Renal cortex interstitium (tissue), 15 donors: Measurements from ENCODE around the gene ZNF181. TPM values are rescaled to one million over a fixed set of nuclear protein-coding genes. Genes with fewer than 3 reads are reported as not detected.
"Not testable (repeated sequence)": the region's sequence is repeated elsewhere in the genome, so short reads cannot be mapped to it uniquely, and the experiment has no call there.

ENCODE experiments used
- DNase-seq, 11 donors: peaks; one replicate each; pipeline ENCODE4 v3.0.0-alpha.2; 2013; ENCODE audit warnings: low read depth in 9 of 11, low spot score in 4 of 11; ENCODE audit errors: extremely low read depth in 1 of 11
- long read RNA-seq, 16 experiments: transcript quantifications; one replicate each; lab custom pipeline, GENCODE V29; 2026
- polyA plus RNA-seq, 3 donors: library from polyadenylated mRNA; unstranded; fragments of 120-200 nt; gene quantifications; one replicate each; pipeline ENCODE4 v1.2.1, GENCODE V29; 2013; ENCODE audit not compliant: insufficient read length in 3 of 3

ZNF181 gene
- polyA plus RNA-seq, result 10 to 100 TPM; 22.6 to 26.0 (median 25.8) TPM
- long read RNA-seq, donor 1, full-length matches to known transcripts, result 1 of 1 reads
- long read RNA-seq, donor 1, partial matches to known transcripts, result 0 of 1 reads
- long read RNA-seq, donor 1, other reads (novel, unspliced or antisense), result 0 of 1 reads
- long read RNA-seq, donor 2, result 0 reads
- long read RNA-seq, donor 3, full-length matches to known transcripts, result 6 of 6 reads
- long read RNA-seq, donor 3, partial matches to known transcripts, result 0 of 6 reads
- long read RNA-seq, donor 3, other reads (novel, unspliced or antisense), result 0 of 6 reads
- long read RNA-seq, donor 4, partial matches to known transcripts, result 0 of 1 reads
- long read RNA-seq, donor 4, other reads (novel, unspliced or antisense), result 0 of 1 reads
- long read RNA-seq, donor 5, full-length matches to known transcripts, result 7 of 13 reads
- long read RNA-seq, donor 5, partial matches to known transcripts, result 0 of 13 reads
- long read RNA-seq, donor 5, other reads (novel, unspliced or antisense), result 6 of 13 reads
- long read RNA-seq, donor 6, partial matches to known transcripts, result 0 of 1 reads
- long read RNA-seq, donor 6, other reads (novel, unspliced or antisense), result 0 of 1 reads
- long read RNA-seq, donor 7, full-length matches to known transcripts, result 5 of 5 reads
- long read RNA-seq, donor 7, partial matches to known transcripts, result 0 of 5 reads
- long read RNA-seq, donor 7, other reads (novel, unspliced or antisense), result 0 of 5 reads
- long read RNA-seq, donor 8, partial matches to known transcripts, result 0 of 3 reads
- long read RNA-seq, donor 8, other reads (novel, unspliced or antisense), result 0 of 3 reads
- long read RNA-seq, donor 9, result 0 reads
- long read RNA-seq, donor 10, transcript ZNF181-203 (4 exons, 2,265 nt), result major isoform, 6 of 7 reads
- long read RNA-seq, donor 10, partial matches to known transcripts, result 0 of 7 reads
- long read RNA-seq, donor 10, other reads (novel, unspliced or antisense), result 0 of 7 reads
- long read RNA-seq, donor 11, full-length matches to known transcripts, result 8 of 23 reads
- long read RNA-seq, donor 11, partial matches to known transcripts, result 15 of 23 reads
- long read RNA-seq, donor 11, other reads (novel, unspliced or antisense), result 0 of 23 reads
- long read RNA-seq, donor 12, partial matches to known transcripts, result 0 of 1 reads
- long read RNA-seq, donor 12, other reads (novel, unspliced or antisense), result 0 of 1 reads
- long read RNA-seq, donor 13, full-length matches to known transcripts, result 2 of 2 reads
- long read RNA-seq, donor 13, partial matches to known transcripts, result 0 of 2 reads
- long read RNA-seq, donor 13, other reads (novel, unspliced or antisense), result 0 of 2 reads
- long read RNA-seq, donor 14, full-length matches to known transcripts, result 2 of 21 reads
- long read RNA-seq, donor 14, partial matches to known transcripts, result 19 of 21 reads
- long read RNA-seq, donor 14, other reads (novel, unspliced or antisense), result 0 of 21 reads
- long read RNA-seq, donor 15, partial matches to known transcripts, result 0 of 1 reads
- long read RNA-seq, donor 15, other reads (novel, unspliced or antisense), result 0 of 1 reads
- long read RNA-seq, donor 16, full-length matches to known transcripts, result 4 of 63 reads
- long read RNA-seq, donor 16, partial matches to known transcripts, result 39 of 63 reads
- long read RNA-seq, donor 16, other reads (novel, unspliced or antisense), result 20 of 63 reads

DNA sequence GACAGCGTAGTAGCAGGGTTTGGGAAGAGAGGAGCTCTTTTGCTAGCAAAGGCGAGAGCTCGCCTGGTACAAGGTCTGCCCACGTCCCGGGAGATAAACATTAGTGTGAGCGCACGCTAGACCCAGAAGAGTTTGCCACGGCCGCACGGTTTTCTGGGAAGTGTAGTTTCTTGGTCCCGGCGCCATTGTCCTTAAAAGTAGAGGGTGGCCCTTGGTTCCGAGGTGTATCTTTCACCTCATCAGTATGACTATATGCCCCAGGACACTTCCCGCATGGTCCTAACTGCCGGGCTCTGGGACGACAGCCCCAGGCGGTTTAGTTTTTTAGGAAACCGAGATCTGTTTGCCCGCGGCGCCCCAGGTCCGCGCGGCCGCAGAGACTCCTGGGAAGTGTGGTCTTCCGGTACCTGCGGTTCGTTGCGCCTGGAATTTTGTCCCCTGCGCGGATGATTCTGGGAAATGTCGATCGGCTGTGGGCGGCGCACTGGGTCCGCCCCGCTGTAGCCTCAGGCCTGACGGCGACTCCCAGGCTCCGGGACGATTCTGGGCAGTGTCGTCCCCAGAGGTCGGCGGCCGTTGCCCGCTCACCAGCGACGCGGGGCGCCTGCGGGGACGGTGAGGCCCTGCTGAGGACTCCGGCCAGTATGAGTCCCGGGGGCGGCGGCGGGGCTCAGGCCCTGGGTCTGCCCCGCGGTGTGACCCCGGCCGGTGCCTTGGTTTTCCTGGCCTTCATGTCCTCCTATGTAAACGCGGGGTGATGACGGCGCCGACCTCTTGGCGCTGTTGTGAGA is at the start of gene ZNF181:
Gene ZNF181 (plus strand): TSS at position 498 of the 791 bp plus-strand sequence. CDS start 795 bp downstream, outside the sequence.
- peak; percentile 78 to 91 (median 86) for DNase-seq

DNA sequence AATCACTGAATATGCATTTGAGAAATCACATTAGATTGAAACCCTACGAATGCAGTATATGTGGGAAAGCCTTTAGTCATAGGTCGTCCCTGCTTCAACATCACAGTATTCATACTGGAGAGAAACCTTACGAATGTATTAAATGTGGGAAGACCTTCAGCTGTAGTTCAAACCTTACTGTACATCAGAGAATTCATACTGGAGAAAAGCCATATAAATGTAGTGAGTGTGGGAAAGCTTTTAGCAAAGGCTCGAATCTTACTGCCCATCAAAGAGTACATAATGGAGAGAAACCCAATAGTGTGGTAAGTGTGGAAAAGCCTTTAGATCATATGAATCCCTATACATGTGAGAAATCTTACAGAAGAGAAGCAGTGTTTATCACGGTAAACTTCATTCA is 48.8 kb upstream of the ZNF181 start:
- DNase-seq, result not testable (repeated sequence)

DNA sequence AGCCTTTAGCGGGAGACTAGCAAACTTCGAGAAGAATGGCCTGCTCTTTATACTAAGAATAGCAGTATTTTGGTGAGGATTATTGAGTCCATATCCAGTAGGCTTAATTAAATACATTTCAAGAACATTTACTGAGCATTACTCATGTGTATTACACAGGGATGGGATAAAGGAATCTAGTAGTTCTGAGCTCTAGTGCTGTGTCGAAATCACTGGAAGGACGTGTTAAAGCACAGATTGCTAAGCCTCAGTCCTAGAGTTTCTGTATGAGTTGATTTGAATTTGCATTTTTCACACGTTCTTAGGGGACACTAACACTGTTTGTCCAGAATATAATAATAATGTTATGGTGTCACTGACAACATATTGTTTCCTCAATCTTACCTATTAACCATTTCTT is 47.6 kb upstream of the ZNF181 start:
- no peak for DNase-seq

DNA sequence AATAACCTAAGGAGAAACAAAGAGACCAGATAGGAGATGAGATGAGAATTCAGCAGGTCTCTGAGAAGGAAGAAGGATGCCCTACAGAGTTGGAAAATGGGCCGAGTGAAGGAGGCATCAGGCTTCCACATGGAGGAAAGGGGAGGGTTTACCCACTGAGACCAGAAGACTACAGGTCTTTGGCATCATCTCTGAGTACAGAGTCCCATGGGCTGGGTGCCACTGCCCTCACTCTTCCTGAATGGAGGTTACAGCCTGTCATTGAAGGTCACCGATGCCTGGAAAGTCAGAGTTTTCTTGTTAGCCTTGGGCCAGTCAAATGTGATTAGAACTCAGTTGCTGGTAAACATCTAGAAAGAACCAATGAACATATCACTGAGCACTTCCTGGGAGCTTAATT is 46.7 kb upstream of the ZNF181 start:
- no peak for DNase-seq

DNA sequence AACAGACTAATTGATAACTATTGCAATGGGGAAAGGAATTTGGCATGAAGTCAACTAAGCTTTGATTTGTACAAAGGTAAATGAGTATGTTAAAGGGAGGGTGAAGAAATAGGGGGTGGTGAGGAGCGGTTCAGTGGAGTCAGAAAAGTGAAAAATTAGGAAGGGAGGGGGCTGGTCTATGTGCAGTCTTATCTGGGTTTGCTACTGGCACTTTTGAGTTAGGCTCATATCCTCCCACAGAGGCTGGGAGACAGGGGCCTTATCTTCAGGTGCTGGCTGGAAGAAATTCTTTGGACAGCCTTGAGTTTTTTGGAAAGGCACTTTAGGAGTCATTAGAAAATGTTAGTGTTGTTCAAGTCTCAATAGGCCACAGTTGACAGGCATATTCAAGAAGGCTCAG is 45.5 kb upstream of the ZNF181 start:
- DNase-seq, result no peak

DNA sequence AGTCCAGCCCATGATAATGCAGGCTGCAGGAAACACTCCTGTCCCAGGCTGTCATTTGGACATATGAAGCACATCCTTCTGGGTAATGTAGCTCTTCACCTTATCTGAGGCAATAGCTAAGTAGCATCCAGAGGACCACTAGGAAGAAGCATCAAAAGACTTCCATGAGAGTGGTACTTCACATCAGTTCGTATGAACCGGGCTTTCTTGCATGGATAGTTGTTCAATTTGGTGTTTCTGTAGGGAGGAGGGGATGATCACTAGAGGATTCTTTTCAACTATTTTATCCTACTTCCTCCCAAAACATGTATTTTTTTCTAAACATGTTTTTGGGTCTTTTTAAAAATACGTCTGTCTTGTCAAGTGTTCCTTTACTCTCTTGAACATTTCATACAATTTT is 43.7 kb upstream of the ZNF181 start:
- DNase-seq, result no peak

DNA sequence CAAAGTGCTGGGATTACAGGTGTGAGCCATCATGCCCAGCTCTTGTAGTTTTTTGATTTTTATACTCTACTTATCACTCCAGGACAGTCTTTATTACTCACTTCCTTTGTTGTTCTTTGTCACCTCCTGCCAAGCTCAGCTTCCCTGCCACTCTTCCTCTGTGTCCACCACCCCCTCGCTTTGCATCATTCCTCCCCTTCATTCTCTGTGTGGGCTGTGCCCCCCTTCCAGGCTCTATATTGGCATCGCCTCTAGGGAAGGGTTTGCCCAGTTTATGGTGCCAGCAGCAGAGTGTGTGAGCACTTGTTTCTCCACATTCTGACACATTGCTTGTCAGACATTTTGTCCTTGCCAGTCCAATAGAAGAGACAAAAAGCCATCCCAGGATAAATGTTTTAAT is 41.5 kb upstream of the ZNF181 start:
- no peak for DNase-seq

DNA sequence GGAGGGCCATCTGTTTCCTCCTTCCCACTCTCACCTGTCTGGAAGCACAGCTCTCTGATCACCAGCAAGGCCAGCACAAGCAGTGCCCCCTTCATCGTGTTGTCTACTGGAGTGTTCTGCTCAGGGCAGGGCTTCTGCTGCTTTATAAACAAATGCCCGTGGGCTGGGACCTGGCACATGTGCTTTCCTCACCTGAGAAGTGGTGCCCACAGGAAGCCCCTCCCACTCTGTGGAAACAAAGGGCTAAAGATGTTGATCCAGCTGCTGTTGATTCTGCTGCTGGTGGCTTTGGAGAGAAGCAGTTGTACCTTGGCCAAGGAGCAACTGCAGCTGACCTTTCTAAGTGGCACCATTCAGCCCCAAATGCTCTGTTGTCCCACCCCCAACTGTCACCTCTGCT is 26.4 kb upstream of the ZNF181 start:
- no peak for DNase-seq

DNA sequence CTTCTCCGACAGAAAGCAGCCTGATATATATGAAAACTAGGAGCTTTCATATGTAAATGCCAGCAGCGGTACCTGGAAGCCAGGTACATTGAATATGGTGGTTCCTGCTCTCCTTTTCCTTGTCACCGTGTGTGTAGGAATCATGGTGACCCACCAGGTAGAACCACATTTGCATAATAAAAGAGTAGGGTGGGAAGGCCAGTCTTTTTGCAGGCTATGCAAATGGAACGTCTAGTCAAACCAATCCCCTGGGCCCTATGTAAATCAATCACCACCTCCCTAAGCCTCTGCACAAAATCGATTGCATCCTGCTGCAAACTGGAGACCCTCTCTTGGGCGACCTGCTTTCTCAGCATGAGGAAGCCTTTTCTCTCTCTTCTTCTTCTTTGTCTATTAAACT is 22.2 kb upstream of the ZNF181 start:
- no peak for DNase-seq

DNA sequence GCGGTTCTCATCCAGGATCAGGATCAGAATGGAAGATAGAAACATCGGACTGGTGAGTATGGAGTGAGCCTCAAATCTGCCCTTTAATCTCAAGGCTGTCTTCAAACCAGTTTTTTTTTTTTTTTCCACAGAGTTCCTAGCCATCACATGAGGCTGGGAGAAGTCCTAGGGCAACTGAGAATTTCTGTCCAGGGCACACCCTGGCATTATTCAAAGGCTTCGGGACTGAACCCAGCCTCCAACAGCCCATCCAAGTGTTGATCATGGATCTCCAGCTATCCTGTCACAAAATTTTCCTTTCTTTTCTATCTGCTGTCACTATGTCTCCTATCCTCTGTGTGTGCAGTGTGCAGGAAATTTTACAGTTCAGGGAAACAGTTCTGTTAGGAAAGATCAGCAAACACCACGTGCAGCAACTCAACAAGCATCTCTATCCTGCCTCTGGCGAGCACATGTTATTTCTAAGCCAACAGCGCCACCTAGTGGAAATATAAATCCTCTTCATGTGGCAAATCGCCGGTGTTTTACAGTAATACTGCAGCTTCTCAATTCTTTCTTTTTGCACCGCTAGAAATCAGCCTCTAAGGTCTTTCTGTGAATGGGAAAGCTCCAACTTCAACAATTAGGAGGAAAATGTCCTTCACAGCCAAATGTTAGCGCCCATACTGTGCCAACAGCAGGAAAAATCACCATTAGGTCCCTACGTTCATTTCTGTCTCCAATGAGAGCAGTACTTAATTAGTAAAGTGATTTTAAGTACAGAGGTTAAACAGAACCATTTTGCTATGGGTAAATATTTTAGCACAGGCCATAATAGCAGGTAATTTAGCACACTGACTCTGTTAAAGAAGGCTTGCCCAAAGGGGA is 21.4 kb upstream of the ZNF181 start:
- peak in 9 of 11 donors; percentile 29 to 53 (median 46) for DNase-seq

DNA sequence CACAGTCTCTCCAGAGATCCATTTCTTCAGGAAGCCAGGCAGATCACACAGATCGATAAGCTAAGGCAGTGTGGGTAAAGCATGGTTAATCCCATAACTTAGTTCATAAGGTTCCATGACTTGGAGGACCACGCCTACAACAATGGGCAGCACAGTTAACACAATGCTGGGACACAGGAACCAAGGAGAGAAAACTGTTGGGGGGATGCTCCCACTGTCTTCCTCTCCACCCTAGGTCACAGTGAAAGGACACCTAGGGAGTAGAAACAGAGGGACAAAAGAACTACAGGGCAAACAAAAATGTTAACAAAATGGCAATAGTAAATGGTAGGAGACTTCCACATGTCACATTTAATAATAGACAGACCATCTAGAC is 20.8 kb upstream of the ZNF181 start:
- DNase-seq, result no peak

DNA sequence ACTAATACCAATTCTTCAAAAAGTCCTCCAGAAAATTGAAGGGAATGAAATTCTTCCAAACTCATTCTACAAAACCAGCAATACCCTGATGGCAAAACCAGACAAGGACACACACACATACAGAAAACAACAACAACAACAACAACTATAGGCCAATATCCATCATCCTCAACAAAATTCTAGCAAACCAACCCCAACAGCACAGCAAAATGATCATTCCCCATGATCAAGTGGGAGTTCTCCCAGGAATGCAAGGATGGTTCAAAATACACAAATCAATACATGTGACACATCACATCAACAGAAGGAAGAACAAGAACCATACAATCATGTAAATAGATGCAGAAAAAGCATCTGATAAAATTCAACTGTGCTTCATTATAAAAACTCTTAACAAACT is 18.7 kb upstream of the ZNF181 start:
- DNase-seq, result no peak

DNA sequence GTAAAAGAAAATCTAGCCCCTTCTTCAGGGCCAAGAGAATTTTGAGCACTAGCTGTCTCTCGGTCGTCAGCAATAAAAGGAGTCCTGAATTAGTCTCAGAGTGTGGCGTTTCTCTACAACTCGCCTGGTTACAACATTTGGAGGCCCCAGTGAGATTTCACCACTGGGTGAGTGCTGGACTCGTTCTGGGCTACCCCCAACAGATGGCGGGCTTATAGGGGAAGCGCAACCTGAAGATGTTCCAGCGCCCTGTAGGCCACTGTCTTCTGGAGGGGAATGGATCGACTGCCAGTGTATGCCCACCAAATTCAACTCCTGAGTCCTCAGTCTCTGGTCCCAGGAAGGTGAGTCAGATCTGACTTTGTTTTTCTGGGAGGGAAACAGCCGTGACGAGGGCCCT is 11.7 kb upstream of the ZNF181 start:
- no peak for DNase-seq

DNA sequence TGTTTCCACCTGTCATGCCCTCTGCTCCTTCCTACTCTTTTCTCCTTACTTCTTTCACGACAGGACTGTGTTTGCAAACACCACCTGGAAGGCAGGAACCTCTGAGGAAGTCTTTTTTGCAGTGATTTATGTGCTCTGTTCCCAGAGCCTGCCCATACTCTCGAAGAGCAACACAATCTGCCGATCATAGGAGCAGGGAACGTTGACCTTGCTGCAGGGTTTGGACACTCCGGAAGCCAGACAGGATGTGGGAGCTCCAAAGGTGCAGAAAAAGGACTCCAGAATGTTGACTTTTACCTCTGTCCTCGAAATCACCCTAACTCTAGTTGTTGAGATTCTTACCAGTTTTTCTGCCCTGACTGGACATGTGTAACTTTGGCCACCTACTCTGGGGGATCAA is 8.6 kb upstream of the ZNF181 start:
- no peak for DNase-seq

DNA sequence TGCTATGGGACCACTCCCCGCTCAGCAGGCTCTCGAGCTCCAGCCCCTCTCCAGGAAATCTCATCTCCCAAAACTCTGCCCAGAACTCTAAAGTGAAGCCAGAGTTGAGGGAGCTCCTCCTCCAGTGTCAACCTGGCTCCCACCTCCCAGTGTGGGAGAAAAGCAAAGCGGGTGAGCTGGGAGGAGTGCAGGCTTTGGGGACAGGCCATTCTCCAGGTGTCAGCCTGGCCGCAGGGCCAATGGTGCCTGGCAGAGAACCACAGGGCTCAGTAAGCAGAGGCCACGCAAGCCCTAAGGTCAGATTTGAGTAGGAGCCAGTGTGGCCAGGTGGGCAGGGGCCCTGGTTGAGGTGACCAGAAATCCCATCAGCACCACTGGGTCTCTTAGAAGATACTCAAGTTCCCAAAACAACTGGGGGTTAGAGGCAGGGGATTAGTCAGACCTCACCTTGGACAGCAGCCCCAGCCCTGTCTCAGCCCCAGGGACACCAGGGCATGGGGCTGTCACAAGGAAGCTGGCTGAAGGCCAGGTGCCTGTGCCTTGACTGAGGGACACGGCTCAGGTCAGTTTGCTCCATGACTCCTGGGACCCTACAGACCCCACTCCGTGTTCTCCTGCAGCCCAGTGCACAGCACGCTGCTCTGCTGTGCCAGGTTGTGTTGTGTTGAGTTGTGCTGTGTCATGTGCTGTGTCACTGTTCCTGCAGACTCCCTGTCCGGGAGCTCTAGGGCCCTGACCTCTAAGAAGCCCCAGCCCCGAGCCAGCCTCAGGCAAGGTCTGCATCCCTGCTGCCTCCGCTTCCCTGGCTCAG is 2.8 kb upstream of the ZNF181 start:
- no peak for DNase-seq

DNA sequence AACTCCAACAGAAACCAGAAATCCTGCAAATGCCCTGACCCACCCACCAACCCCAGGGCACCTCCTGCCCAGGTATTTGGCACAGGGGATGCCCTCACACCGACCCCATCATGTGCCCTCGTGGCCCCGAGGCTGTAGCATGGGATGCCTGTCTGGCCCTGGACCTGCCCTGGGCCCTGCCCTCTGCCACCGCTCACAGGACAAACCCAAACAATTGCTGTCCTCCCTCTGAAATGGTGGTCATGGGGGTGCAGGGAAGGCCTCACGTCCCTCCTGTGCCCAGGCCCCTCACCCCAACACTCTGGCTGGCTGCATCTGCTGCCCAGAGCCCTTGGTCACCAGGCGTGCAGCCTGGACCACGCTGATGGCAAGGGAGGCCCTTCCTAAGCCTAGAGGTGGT is 2.1 kb upstream of the ZNF181 start:
- DNase-seq, result no peak
